NCI-H2029 (cell line): Measurements from ENCODE around the gene TTLL5.

Experiments
- DNase-seq: peaks from one replicate; lab custom pipeline; 2025; lab: John Stamatoyannopoulos, UW

TTLL5 gene

DNA sequence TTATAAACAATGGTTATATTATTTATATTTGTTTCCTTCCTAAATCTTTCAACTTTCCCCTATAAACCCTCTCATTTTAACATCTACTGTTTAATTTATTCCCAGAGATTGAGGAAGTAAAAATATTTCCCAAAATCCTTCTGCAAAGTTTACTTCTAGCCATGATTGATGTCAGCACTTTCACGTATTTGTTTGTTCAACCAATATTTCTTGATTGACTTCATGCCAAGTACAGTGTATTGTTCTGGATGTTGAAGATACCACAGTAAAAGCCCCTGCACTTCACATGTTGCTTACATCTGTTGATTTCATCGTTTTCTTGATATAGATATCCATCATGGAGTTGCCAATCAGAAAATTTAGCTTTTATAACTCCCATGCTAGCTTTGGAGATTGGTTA is 81.8 kb downstream of the TTLL5 start:
- no peak for DNase-seq

DNA sequence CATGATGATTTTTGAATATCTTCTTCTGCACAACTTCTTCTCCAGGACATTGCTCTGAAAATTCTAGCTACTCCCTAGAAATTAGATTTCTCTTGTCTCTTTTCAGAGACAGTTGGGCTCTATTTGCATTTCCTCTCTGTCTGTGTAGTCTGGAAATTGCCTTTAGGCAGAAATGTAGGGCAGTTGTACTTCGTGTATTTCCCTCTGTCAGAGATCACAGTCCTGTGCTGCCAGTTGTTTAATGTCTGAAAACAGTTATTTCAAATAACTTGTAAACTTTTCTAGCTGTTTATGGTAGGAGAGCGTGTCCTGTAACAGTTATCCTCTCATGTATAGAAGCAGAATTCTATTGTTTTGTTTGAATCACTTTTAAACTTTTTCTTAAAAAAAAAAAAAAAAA is 86.9 kb downstream of the TTLL5 start:
- DNase-seq: no peak

DNA sequence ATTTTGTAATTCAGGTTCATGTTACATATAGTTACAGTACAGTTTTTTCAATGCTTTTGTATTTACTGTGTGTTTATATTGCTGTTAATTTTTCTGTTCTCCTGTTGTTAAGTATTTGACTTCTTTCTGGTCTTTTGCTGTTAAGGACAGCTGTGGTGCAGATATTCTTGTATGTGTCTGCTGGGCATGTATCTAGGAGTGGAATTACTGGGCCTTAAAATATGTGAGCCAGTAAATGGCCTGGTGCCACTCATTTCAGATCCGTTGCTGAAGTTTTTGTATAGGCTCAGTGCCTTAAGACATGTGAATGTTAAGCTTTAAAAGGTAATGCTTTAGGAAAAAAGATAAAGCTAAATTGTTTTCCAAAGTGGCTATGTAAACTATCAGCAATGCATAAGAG is 87.3 kb downstream of the TTLL5 start:
- no peak for DNase-seq

DNA sequence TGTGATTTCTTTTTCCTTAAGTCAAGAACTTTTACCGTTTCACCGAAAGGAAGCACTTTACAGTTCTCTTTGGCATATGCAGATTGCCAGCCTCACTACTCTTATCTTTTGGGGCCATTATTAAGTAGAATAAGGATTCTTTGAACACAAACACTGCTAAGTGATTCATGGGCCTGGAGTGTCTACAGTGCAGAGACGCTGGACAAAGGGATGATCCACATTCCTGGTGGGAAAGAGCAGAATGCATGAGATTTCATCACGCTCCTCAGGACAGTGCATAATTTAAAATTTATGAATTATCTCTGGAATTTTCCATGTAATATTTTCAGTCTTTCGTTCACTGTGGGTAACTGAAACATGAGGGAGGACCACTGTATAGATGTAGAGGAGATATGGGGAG is 90.2 kb downstream of the TTLL5 start:
- no peak for DNase-seq

DNA sequence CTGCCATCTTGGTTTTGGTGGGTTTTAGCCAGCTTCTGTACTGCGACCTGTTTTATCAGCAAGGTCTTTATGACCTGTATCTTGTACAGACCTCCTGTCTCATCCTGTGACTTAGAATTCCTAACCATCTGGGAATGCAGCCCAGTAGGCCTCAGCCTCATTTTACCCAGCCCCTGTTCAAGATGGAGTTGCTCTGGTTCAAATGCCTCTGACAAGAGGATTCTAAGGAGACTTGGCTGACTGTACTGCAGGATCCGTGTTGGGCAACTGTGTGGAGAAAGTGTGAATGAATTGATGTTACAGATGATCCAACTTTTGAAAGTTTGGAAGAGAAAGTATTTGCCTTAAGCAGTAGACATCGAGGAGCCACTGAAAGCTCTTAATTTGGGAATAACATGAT is 91.0 kb downstream of the TTLL5 start:
- DNase-seq: no peak

DNA sequence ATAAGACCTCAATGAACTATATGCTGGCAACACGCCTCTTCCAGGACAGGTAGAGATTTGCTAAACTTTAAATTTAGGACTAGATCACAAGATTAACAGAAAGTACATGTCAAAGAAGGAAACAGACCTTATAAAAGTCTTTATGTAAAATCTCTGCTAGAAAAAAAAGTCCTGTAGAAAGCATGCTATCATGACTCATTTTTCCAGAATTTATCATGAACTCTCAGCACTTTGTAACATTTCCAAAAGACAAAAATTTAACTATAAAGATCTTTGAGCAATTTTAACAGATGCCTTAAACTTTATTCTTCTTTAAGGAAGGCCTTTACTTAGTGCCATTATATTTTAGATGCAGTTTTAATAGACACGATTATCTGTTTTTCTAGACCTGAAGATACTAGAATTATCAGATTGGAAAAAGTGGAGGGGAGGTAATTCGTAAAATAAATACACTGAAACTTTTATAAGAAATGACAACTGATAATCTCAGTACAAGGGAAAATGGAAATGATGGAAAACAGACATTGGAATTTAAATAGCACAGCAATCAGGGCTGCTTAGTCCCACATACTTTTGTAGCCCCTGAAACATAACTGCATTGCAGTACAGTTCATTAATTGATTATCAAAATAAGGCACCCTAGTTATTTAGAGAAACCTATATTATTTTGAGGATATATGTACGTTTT is 92.0 kb downstream of the TTLL5 start:
- no peak for DNase-seq

DNA sequence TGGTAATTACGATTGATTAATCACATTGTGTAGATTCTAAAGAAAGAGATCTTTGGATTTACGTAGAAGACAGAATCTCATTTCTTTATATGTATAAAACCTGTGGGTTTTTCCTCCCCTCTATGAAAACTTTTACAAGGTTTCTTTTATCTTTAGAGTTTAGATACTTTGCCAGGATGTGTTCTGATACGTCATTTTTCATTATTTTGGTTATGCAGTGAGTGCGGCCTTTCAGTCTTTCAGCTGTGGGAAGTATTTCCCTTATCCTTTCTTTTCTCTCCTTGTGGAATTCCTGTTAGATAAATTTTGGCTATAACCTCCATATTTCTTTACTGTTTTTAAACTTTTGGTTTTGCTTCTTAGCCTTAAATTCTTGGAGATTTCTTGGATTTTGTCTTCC is 92.7 kb downstream of the TTLL5 start:
- no peak for DNase-seq

DNA sequence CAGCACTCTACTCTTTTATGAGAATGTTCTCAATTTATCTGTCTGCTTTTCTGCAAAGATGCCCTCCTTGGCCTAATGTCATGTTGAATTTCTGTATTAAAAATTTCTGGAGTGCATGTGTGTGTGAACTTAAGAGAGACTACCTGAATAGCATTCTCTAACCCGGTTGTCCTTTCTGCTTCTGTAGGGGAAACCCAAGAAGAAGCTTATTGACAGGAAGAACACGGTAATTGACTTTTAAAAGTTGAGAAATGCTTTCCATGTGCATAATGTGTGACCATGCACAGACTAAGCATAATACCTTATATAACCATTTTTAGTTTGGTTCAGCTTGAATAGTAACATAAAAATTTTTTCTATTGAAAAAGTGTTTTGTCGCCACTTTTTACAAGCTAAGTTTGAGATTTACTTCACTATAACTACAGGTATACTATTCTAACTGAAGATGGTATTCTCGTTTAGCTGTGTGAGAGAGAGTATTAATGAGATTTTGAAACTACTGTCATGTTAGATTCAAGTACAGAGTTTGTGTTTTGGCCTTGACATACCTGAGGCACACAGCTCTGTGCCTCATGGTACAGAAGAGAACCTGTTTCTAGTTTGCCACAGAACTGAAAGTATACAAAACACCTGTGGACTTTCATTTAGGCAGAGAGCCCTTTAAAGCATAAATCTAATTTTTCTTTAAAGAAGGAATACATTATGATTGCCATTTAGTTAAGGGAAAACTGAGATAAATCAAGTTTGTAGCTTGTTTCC is 96.8 kb downstream of the TTLL5 start:
- no peak for DNase-seq

DNA sequence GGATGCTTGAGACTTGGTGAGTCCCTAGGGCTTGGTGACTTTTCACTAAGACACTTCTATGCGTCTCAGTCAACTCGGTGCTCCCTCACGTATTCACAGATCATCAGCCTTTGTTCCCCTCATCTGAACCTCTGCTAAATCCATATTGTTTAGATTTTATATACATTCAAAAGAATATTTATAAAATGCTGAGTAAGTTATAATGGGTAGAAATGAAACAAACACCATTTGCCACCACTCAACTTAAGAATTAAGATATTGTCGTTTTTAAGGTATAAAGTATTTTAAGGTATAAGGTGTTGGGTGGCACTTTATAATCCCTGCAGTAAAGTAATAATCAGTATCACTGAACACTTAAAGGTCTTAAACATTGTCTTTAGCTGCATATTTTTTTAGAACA is 103.0 kb downstream of the TTLL5 start:
- no peak for DNase-seq

DNA sequence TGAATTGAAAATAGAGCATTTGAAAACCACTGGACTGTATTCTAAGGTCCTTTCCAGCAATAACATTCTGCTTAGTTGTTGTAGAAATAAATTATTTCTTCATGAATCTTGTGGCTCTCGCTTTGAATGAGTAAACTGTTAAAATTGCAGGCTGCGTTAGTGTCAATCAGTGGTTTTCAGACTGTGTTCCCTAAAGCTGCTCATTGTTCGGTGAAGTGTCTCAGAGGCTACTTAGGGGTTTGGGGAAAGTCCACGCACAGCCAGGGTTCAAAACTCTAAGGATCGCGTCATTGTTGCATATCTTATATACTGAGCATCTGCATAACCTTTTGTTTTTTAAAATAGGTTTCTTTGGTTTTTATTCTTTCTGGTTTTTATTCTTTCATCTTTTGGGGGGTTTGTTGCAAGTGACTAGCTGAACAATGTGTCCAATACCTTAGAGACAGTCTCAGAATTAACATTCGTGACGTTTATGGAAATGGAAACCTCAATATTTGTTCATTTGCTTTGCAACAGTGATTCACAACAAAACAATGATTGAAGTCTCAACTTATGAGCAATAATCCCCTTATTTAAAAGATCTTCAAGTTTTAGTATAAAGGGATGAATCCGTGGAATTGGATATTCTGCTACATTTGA is 108.1 kb downstream of the TTLL5 start:
- DNase-seq: no peak

DNA sequence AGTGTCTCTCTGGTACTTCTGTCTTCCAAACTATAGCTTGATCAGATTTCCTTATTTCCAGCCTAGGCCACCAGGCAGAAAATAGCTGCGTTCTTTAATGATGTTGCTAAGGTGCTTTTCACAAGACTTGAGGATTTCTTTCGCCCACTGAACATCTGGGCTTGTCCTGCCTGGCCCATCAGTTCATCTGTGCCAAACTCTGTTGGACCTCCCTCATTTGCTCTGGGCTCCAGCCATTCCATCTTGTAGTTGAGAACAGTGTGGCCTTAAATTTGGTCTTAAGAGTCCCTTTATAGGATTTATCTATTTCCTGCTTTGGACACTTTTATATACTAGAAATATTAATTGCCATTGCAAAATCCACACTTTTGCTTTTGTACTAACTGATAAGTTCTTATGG is 109.6 kb downstream of the TTLL5 start:
- no peak for DNase-seq

DNA sequence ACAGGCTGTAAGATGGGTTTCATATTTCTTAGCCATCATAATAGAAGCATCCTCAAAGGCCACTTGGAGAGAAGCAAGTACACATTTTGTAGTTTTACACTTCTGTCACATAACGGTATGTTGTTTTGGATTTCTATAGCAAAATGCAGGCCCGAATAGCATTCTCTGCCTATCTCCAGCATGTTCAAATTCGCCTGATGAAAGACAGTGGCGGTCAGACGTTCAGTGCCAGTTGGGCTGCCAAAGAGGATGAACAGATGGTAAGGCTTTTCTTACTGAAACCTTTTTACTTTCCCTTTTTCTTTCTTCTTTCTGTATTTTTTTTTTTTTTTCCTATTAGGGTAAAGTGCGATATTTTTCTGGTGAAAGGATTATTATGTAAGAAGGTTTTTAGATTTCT is 110.5 kb downstream of the TTLL5 start:
- DNase-seq: no peak

DNA sequence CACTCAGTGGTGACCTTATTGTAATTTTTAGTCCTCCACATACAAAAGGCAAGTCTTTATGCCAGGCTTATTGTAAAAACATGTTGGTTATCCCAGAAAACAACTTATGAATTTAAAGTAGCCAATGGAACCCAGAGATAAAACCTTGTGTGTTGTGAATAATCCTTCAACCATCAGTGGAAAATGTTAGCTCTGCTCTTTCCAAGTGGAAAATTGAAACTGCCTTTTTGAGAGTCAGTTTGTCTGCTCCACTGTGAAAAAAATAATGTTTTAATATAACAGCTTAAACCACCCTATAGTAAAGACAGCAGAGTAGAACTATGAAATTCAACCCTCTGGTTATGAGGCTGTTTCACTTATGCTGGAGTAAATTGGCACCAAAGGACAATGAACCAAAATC is 112.0 kb downstream of the TTLL5 start:
- no peak for DNase-seq

DNA sequence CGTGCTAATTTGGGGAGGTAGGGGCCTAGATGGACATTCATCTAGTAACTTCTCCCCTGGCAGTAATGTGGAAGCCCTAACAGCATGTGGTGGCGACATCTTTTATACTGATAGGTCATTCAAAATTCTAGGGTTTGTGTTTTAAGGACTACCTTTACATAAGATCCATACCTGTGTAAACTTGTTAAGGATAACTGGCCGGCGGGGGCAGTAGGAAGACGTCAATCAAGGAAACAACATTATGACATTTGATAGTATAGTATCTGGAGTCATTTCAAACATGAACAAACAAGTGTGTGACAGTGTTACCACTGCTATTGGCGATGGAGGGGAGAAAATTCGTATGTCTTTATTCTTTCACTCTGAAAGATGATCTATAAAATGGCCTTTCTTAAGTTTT is 120.0 kb downstream of the TTLL5 start:
- no peak for DNase-seq

DNA sequence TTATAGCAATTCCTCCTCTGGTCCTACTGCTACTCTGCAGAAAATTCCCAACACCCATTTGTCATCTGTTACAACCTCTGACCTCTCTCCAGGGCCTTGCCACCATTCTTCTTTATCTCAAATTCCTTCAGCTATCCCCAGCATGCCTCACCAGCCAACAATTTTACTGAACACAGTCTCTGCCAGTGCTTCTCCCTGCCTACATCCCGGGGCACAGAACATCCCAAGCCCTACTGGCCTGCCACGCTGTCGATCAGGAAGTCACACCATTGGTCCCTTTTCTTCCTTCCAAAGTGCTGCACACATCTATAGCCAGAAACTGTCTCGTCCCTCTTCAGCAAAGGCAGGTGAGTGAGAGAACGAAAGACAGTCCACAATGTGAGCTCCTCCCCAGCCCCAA is 122.1 kb downstream of the TTLL5 start:
- DNase-seq: no peak

DNA sequence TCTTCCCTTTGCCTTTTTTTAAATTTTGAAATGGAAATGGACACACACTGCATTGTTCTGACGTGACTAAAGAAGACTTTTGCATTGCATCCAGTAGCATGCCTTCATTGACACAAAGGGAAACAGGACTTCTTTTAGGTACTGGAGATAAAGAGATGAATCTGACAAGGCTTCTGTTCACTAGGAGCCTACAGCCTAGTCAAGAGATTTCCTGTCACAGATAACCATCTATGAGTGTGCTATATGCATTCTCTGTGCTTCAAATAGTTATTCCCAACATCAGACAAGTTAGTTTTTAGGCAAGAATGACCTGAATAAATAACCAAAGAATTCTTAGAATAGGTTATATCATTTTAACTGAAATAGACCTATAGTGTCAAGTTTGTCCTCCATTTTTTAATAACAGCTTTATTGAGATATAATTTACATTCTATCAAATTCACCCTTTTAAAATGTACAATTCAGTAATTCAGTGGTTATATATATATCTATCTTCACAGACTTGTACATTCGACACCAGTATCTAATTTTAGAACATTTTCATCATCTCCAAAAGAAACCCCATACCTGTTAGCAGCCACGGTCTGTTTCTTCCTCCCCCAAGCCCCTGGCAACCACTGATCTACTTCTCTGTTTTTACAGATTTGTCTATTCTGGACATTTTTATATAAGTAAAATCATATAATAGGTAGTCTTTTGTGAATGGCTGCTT is 122.7 kb downstream of the TTLL5 start:
- no peak for DNase-seq

DNA sequence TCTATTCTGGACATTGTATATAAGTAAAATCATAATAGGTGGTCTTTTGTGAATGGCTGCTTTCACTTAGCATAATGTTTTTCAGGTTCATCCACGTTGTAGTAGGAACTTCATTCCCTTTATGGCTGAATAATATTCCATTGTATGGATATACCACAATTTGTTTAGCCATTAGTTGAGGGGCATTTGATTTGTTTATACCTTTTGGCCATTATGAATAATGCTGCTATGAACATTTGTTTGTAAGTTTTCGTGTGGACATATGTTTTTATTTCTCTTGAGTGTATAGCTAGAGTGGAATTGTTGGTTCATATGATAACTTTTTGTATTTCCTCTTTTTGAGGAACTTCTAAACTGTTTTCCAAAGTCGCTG is 123.3 kb downstream of the TTLL5 start:
- DNase-seq: no peak

DNA sequence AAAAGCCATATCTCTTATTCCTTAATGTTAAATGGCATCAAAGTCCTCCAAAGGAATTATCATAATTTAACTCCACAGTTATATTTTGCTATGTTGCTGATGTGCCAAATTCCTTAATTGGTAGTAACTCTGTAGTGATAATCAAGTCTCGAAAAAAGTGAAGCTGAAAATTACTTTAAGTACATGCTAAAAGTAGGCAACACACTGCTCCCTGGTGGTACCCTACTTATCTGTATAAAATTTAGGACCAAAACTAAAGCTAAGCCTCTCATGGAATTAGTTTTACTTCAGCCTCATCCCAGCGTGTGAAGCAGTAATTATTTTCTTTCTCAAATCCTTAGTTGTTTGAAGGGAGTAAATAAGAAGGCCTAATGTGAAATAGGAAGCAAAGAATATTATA is 132.8 kb downstream of the TTLL5 start:
- DNase-seq: no peak

DNA sequence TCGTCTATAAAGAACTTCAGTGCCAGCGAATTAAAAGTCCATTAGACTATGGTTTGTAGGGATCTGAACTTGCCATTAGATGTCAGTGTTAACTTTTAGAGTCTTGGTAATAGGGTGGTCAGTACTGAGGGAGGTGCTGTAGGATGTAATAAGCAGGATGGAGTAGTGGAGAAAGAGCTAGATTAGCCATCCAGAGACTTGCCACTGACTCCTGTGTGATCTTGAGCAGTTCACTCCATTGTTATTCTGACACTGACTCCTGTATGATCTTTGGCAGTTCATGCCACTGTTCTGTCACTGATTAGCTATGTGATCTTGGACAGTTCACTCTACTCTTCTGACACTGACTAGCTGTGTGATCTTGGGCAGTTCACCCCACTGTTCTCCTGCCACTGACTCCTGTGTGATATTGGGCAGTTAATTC is 133.6 kb downstream of the TTLL5 start:
- no peak for DNase-seq

DNA sequence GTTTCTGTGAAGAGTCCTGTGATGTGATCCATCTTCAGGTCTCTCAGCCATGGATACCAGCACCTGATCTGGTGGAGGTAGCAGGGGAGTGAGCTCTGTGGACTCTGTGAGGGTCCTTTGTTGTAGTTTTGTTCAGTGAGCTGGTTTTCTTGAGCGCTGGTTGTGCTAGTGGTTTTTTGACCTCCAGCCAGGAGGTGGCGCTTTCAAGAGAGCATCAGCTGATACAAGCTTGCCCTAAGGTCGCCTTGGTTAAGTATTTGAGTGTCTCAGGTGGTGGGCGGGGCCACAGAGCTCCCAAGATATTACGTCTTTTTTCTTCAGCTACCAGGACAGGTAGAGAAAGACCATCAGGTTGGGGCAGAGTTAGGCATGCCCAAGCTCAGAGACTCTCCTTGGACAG is 139.7 kb downstream of the TTLL5 start:
- DNase-seq: no peak

DNA sequence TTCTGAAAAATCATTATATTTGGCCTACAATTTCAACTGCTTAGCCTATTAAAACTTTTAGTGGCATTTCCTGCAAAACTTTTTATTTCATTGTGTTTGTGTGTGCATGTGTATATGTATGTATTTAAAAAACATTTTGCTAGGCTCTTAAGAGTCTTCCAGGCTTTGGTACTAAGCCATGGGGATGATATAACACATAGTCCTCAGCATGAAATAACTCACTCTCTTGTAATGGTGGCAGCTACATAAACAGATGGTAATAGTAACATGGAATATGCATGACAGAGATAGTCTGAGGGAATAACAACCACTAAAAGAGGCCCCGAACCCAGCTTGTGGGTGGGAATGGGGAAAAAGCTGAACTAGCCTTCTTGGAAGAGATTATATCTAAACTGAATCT is 141.4 kb downstream of the TTLL5 start:
- no peak for DNase-seq

DNA sequence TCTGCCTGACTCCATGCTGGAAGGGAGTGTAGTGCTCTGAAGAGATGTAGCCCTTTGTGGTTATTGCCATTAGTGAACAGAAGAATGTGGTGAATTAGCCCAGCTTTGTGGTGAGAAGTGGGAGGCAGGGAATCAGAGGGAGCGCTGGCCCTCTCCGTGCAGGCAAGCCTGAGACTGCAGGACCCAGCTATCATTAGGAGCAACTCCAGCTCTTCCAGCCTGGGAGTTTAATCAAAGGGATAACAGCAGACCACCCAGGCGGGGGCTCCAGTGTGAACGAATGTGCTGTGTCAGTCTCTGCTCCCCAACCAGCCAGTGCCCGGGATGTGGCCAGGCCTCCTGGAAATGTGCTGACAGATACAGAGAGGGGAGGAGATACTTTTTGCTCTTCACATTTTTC is 142.7 kb downstream of the TTLL5 start:
- DNase-seq: no peak
